Osteoblast (primary cell): Measurements from ENCODE around the gene ZBTB40. TPM values are rescaled to one million over a fixed set of nuclear protein-coding genes. Genes with fewer than 3 reads are reported as not detected.

Experiments used
- DNase-seq: peaks from one replicate; pipeline ENCODE4 v3.0.0; 2011; ENCODE audit warnings: low spot score, mixed read lengths; ENCODE audit not compliant: insufficient read length; ENCODE audit errors: missing footprints
- H2AFZ ChIP-seq: 2 replicates; pipeline ENCODE4 v1.6.0; 2011; ENCODE audit warnings: mild to moderate bottlenecking, low read length
- H3K27ac ChIP-seq: 2 replicates; pipeline ENCODE4 v1.5.1; 2011; ENCODE audit warnings: mild to moderate bottlenecking, low read depth, low read length, moderate library complexity
- H3K27me3 ChIP-seq: 2 replicates; pipeline ENCODE4 v1.6.0; 2012; ENCODE audit warnings: mild to moderate bottlenecking, control low read depth, inconsistent platforms, low read length, moderate library complexity; ENCODE audit not compliant: insufficient read depth
- H3K36me3 ChIP-seq: 2 replicates; pipeline ENCODE4 v1.5.1; 2011; ENCODE audit warnings: mild to moderate bottlenecking, low read length, control low read depth, moderate library complexity; ENCODE audit not compliant: insufficient read depth
- H3K4me1 ChIP-seq: 2 replicates; pipeline ENCODE4 v1.5.1; 2011; ENCODE audit warnings: mild to moderate bottlenecking, low read length, control low read depth, moderate library complexity; ENCODE audit not compliant: insufficient read depth
- H3K4me2 ChIP-seq: 2 replicates; pipeline ENCODE4 v1.6.0; 2011; ENCODE audit warnings: mild to moderate bottlenecking, low read length; ENCODE audit not compliant: insufficient read depth
- H3K4me3 ChIP-seq: fragments of 200-600 bp; sonication (generic); 3 replicates; pipeline ENCODE4 v1.5.1; 2012; ENCODE audit warnings: mild to moderate bottlenecking, low read length, inconsistent platforms; ENCODE audit not compliant: insufficient read depth
- H3K79me2 ChIP-seq: 2 replicates; pipeline ENCODE4 v1.6.0; 2012; ENCODE audit warnings: mild to moderate bottlenecking, low read length, control low read depth, inconsistent platforms; ENCODE audit not compliant: insufficient read depth
- H3K9me3 ChIP-seq: 2 replicates; pipeline ENCODE4 v1.5.1; 2011; ENCODE audit warnings: low read depth, low read length, control low read depth
- H4K20me1 ChIP-seq: 2 replicates; pipeline ENCODE4 v1.6.0; 2012; ENCODE audit warnings: mild to moderate bottlenecking, low read length, control low read depth; ENCODE audit not compliant: insufficient read depth
- total RNA-seq: library from RNA; depleted of rRNA; stranded (reverse); fragments of >200 nt; gene quantifications from 2 replicates; pipeline ENCODE4 v1.2.3, GENCODE V29; 2012
- TF ChIP-seq, protein P1 (sequence below): IDR thresholded peaks from 2 replicates; pipeline ENCODE4 v1.5.1; 2011; ENCODE audit warnings: mild to moderate bottlenecking, low read depth, low read length, moderate library complexity; ENCODE audit errors: extremely low read depth

Gene ZBTB40
- total RNA-seq, 1 donor, result 16.3 TPM

GRCh38 chr1:22440582-22440981 is 11.1 kb upstream of the ZBTB40 start:
- no peaks in the 10 kb centered on the region for H3K27me3 ChIP-seq
- no peak for DNase-seq
- no peak overlapping the region for H2AFZ ChIP-seq
- H4K20me1 ChIP-seq, result no peaks in the 10 kb centered on the region
- TF ChIP-seq, protein P1, sequence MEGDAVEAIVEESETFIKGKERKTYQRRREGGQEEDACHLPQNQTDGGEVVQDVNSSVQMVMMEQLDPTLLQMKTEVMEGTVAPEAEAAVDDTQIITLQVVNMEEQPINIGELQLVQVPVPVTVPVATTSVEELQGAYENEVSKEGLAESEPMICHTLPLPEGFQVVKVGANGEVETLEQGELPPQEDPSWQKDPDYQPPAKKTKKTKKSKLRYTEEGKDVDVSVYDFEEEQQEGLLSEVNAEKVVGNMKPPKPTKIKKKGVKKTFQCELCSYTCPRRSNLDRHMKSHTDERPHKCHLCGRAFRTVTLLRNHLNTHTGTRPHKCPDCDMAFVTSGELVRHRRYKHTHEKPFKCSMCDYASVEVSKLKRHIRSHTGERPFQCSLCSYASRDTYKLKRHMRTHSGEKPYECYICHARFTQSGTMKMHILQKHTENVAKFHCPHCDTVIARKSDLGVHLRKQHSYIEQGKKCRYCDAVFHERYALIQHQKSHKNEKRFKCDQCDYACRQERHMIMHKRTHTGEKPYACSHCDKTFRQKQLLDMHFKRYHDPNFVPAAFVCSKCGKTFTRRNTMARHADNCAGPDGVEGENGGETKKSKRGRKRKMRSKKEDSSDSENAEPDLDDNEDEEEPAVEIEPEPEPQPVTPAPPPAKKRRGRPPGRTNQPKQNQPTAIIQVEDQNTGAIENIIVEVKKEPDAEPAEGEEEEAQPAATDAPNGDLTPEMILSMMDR, result no peak
- H3K79me2 ChIP-seq, result no peaks in the 10 kb centered on the region
- H3K4me2 ChIP-seq, result no peak overlapping the region
- H3K4me3 ChIP-seq, result no peak overlapping the region
- H3K4me1 ChIP-seq, result no peaks in the 10 kb centered on the region
- H3K27ac ChIP-seq, result no peak overlapping the region
- no peaks in the 10 kb centered on the region for H3K36me3 ChIP-seq
- no peaks in the 10 kb centered on the region for H3K9me3 ChIP-seq

GRCh38 chr1:22442212-22442894 is 9.3 kb upstream of the ZBTB40 start:
- TF ChIP-seq, protein P1, result no peak
- Histone ChIP-seq H3K79me2 (no peaks in the 10 kb centered on the region), H2AFZ (no peak overlapping the region), H3K27ac (no peak overlapping the region), H4K20me1 (no peaks in the 10 kb centered on the region), H3K27me3 (no peaks in the 10 kb centered on the region), H3K9me3 (no peaks in the 10 kb centered on the region), H3K4me1 (peaks cover 3% of the 10 kb centered on the region), H3K4me2 (no peak overlapping the region), H3K36me3 (no peaks in the 10 kb centered on the region), H3K4me3 (no peak overlapping the region)
- no peak for DNase-seq

- peaks cover 13% of the 10 kb centered on the region for H3K4me1 ChIP-seq
- TF ChIP-seq, protein P1, result no peak
These were observed 8.3 kb upstream of the ZBTB40 start for GRCh38 chr1:22443332-22443731.

DNA sequence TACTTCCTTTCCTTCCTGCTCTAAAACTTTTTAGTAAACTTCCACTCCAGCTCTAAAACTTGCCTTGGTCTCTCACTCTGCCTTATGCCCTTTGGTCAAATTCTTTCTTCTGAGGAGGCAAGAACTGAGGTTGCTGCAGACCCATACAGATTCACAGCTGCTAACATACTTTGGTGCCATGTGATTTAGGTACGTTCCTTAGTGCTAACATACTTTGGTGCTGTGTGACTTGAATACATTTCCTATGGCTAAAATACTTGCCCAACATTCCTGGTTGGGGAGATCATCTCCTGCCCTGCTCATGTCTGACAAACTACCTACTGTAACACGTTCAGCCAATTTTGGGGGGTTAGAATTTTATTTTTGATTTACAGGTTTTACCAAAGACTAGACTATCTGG is 6.8 kb upstream of the ZBTB40 start:
- Histone ChIP-seq H3K27ac (no peak overlapping the region), H3K79me2 (no peaks in the 10 kb centered on the region), H2AFZ (no peak overlapping the region), H3K4me1 (peaks cover 16% of the 10 kb centered on the region), H3K4me2 (no peak overlapping the region), H3K4me3 (no peak overlapping the region), H3K9me3 (no peaks in the 10 kb centered on the region), H4K20me1 (no peaks in the 10 kb centered on the region), H3K36me3 (no peaks in the 10 kb centered on the region), H3K27me3 (no peaks in the 10 kb centered on the region)
- TF ChIP-seq, protein P1, result no peak
- no peak for DNase-seq

More at GRCh38 chr1:22443332-22443731, 8.3 kb upstream of the ZBTB40 start:
- Histone ChIP-seq H3K27me3 (no peaks in the 10 kb centered on the region), H3K27ac (no peak overlapping the region), H3K9me3 (no peaks in the 10 kb centered on the region), H3K79me2 (no peaks in the 10 kb centered on the region), H2AFZ (no peak overlapping the region), H3K4me2 (no peak overlapping the region), H3K4me3 (no peak overlapping the region), H4K20me1 (no peaks in the 10 kb centered on the region), H3K36me3 (no peaks in the 10 kb centered on the region)
- no peak for DNase-seq
